Measurements from ENCODE around the gene DEPDC4.
A peak's percentile ranks its signal among the peaks of the same experiment; 100 is the strongest.
"Not testable (repeated sequence)": the region's sequence is repeated elsewhere in the genome, so short reads cannot be mapped to it uniquely, and the experiment has no call there.

DEPDC4 gene

DNA sequence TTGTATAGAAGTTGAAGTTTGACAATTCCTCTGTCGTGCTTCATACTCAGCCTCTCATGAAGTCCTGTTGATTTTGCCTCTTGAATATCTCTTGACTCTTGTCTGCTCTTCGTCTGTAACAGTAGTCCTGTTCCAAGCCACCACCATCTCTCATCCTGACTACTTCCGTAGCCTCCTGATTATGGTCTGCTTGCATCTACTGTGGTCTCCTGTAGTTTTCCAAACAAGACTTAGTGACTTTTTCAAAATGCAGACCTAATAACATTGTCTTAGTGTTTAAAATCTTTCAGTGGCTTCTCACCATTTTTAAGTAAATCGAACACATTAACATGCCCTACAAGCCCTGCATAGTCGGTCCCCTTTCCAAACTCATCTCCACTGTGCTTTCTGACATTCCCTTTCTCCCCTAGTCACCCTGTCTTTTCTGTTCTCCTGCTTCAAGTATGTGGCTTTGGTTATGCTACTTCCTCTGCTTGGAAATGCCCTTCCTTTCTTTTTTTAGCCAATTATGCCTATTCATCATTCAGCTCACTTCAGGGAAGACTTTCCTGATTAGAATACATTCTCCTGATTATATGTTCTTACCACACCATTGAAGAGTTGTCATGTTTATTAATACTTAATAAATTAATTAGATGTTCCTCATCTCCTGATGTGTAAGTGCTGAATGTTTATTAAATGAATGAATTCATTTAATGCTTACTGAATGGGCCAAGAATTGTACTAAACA is 2.1 kb upstream of the DEPDC4 start:
- TF ChIP-seq, protein P1, sequence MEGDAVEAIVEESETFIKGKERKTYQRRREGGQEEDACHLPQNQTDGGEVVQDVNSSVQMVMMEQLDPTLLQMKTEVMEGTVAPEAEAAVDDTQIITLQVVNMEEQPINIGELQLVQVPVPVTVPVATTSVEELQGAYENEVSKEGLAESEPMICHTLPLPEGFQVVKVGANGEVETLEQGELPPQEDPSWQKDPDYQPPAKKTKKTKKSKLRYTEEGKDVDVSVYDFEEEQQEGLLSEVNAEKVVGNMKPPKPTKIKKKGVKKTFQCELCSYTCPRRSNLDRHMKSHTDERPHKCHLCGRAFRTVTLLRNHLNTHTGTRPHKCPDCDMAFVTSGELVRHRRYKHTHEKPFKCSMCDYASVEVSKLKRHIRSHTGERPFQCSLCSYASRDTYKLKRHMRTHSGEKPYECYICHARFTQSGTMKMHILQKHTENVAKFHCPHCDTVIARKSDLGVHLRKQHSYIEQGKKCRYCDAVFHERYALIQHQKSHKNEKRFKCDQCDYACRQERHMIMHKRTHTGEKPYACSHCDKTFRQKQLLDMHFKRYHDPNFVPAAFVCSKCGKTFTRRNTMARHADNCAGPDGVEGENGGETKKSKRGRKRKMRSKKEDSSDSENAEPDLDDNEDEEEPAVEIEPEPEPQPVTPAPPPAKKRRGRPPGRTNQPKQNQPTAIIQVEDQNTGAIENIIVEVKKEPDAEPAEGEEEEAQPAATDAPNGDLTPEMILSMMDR (IDR thresholded peaks at IDR 0.05; ENCODE audit: borderline replicate concordance, insufficient read depth, low read depth, low read length): no peak
- no peak overlapping the region for H3K4me3 ChIP-seq (ENCODE audit: low read depth, low read length)

DNA sequence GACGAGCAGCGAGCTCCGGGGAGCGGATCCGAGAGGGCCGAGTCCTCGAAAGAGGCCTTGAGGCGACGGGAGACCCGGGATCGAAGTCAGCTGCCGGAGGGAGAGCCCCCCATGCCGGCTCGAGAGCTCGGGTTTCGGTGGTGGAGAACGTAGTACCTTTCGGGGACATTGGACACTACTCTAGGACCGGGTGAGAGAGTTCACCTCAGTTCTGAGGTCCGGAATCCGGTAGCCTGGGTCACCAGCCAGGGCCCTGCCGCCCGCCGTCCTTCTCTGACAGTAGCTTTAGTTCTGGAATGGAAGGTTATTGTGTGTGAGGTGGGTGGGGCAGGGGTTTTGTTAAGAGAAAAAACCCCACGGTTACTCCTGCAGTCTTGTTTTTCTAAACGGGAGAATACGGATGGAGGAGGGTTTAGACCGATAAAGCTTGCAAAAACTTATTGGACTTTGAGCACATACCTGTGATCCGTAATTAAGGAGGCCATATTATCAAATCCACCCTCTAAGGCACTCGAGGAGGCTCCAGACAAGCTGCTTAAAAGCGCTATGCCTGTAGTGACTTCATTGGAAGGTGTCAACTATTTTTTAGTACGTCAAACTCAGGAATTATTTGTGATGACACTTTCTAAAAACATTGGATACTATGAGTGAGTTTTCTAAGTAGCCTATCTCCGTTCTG is 863 bp upstream of the DEPDC4 start:
- TF ChIP-seq, protein P1 (IDR thresholded peaks at IDR 0.05; ENCODE audit: borderline replicate concordance, insufficient read depth, low read depth, low read length): no peak
- H3K4me3 ChIP-seq (ENCODE audit: low read depth, low read length): peak overlapping the region; percentile 80

DNA sequence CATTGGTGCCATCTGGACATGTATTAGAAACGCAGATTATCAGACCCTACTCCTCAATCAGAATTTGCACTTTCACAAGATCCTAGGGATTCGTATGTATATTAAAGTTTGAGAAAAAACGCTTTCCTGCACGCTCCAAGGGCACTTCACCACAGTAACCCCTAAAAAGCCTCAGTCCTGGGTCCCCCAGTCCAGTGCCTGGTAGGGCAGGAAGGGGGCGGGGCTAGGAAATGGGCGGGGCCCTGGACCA is 369 bp downstream of the DEPDC4 start:
- peak overlapping the region; percentile 80 for H3K4me3 ChIP-seq (ENCODE audit: low read depth, low read length)
- TF ChIP-seq, protein P1 (IDR thresholded peaks at IDR 0.05; ENCODE audit: borderline replicate concordance, insufficient read depth, low read depth, low read length): no peak

DNA sequence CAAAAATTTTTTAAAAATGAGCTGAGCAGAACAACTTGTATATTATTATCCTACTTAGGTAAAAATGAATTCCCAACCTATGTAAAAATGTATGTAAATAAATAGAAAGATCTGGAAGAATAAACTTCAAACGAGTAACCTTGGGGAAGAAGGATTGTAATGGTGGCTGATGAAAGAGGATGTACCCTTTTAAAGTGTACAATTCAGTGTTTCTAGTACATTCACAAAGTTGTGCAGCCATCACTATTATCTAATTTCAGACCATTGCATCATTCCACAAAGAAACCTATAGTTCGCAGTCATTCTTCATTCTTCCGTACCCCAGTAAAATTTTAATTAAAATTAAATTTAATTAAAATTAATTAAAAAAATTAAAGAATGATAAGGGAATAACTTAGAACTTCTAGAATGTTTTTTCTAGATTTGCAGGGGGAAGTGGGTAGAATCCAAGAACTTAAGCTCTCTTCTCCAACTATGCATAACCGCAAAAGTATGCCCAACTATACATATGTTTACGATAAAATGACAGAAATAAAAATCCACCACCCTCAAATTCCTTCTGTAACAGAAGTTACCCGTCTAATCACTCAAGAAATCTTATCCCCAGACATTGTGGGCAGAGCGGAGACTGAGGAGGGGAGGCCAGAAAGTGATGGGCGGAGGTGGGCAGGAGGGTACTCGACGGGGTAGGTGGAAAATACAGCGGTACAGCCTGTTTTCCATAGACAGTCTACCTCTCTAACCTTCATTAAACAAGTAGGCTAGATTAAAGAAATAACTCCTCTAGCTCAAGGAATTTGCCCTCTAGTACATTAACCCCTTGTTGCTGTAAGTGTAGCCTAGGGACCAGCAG is 921 bp downstream of the DEPDC4 start:
- TF ChIP-seq, protein P1 (IDR thresholded peaks at IDR 0.05; ENCODE audit: borderline replicate concordance, insufficient read depth, low read depth, low read length): no peak
- H3K4me3 ChIP-seq (ENCODE audit: low read depth, low read length): no peak overlapping the region

DNA sequence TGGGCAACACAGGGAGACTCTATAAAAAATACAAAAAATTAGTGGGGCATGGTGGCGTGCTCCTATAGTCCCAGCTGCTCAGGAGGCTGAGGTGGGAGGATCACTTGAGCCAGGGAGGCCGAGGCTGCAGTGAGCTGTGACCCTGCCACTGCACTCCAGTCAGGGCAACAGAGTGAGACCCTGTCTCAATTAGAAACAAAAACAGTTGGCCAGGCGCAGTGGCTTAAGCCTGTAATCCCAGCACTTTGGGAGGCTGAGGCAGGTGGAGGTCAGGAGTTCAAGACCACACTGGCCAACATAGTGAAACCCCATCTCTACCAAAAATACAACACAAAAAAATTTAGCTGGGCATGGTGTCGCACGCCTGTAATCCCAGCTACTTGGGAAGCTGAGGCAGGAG is 1.8 kb downstream of the DEPDC4 start:
- not testable (repeated sequence) for H3K4me3 ChIP-seq (ENCODE audit: low read depth, low read length)

DNA sequence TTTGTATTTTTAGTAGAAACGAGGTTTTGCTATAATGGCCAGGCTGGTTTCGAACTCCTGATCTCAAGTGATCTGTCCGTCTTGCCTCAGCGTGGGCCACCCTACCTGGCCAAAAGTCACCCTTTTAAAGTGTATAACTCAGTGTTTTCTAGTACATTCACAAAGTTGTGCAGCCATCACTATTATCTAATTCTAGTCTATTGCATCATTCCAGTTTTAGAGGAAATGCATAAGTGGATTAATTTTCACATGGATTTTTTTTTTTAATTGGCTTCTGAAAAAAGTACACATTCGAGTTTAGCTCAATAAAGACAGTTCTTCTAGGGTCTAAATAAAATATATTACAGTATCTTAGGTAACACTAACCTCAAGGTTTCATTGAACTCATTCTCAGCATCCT is 3.7 kb downstream of the DEPDC4 start:
- no peak overlapping the region for H3K4me3 ChIP-seq (ENCODE audit: low read depth, low read length)
- TF ChIP-seq, protein P1 (IDR thresholded peaks at IDR 0.05; ENCODE audit: borderline replicate concordance, insufficient read depth, low read depth, low read length): no peak

DNA sequence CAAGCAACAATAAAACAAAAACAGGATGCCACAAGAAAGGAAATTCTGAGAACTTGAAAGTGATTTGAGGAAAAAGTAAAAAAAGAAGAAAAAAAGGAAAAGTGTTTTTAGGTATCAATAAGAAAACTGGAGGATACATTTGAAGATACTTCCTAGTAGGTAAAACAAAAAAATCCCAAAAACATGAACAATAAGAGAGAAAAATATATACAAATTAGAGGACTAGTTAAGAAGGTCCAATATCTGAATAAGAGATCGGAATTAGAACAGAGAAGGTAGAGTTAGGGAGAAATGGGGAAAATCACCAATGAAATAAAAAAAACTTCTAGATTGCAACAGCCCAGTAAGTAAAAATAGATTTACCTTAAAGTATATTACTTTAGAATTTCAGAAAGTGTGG is 8.8 kb downstream of the DEPDC4 start:
- TF ChIP-seq, protein P1 (IDR thresholded peaks at IDR 0.05; ENCODE audit: borderline replicate concordance, insufficient read depth, low read depth, low read length): no peak
- no peak overlapping the region for H3K4me3 ChIP-seq (ENCODE audit: low read depth, low read length)
